KMS-11 (cell line): Measurements from ENCODE around the gene HAUS2.

Experiments
- H2AFZ ChIP-seq: fragments of 200-600 bp; sonication (generic); 2 replicates; pipeline ENCODE4 v1.6.1; 2016; ENCODE audit warnings: antibody characterized with exemption, mixed run types, low read depth
- H3K27ac ChIP-seq: fragments of 200-600 bp; sonication (generic); 2 replicates; pipeline ENCODE4 v1.6.1; 2016; ENCODE audit warnings: mild to moderate bottlenecking, mixed run types
- H3K27me3 ChIP-seq: fragments of 200-600 bp; sonication (generic); 2 replicates; pipeline ENCODE4 v1.6.1; 2017; ENCODE audit warnings: mild to moderate bottlenecking, low read depth, mixed run types, moderate library complexity; ENCODE audit not compliant: insufficient read depth
- H3K36me3 ChIP-seq: fragments of 200-600 bp; sonication (generic); 2 replicates; pipeline ENCODE4 v1.6.1; 2017; ENCODE audit warnings: mild to moderate bottlenecking, mixed run types; ENCODE audit not compliant: insufficient read depth
- H3K4me1 ChIP-seq: fragments of 200-600 bp; sonication (generic); 2 replicates; pipeline ENCODE4 v1.6.1; 2016; ENCODE audit warnings: mild to moderate bottlenecking, low read depth, mixed run types; ENCODE audit not compliant: poor library complexity, severe bottlenecking
- H3K4me2 ChIP-seq: fragments of 200-600 bp; sonication (generic); 2 replicates; pipeline ENCODE4 v1.7.0; 2016; ENCODE audit warnings: mild to moderate bottlenecking, mixed run types
- H3K4me3 ChIP-seq: fragments of 200-600 bp; sonication (generic); IDR thresholded peaks from 2 replicates; pipeline ENCODE4 v1.6.1; 2017; ENCODE audit warnings: low read depth, low read length, mixed read lengths; ENCODE audit not compliant: insufficient read depth
- H3K79me2 ChIP-seq: fragments of 200-600 bp; sonication (generic); 2 replicates; pipeline ENCODE4 v1.6.1; 2016; ENCODE audit warnings: low read depth, mixed run types; ENCODE audit not compliant: insufficient read depth
- H3K9ac ChIP-seq: fragments of 200-600 bp; sonication (generic); 2 replicates; pipeline ENCODE4 v1.6.1; 2016; ENCODE audit warnings: mild to moderate bottlenecking, mixed run types
- H4K20me1 ChIP-seq: fragments of 200-600 bp; sonication (generic); 2 replicates; pipeline ENCODE4 v1.6.1; 2016; ENCODE audit warnings: mild to moderate bottlenecking, mixed run types; ENCODE audit not compliant: insufficient read depth
- TF ChIP-seq, protein P1 (sequence below): fragments of 200-600 bp; sonication (generic); conservative IDR thresholded peaks from 2 replicates; pipeline ENCODE4 v1.6.1; 2017; ENCODE audit warnings: low read depth, mild to moderate bottlenecking, antibody characterized with exemption, low read length, moderate library complexity, mixed read lengths

The HAUS2 gene

DNA sequence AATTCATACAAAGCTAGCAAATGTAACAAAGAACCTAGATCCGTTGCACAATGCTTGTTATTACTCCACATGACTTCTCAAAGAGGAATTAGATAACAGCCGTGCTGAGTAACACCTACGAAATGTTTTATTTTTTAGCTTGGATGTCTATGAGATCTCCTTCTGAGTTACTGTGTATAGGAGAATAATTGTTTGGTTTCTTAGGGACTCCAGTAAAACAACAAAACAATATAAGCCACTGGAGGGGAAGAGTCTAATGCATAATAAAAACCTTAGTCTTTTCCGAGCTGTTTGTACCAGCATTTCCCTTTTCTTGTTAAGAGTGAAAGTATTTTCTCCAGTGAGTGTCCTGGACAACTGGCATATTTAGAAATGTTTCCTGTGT lies 37.6 kb upstream of the HAUS2 start:
- H2AFZ ChIP-seq, result no peak overlapping the region
- no peaks in the 10 kb centered on the region for H3K4me1 ChIP-seq
- TF ChIP-seq, protein P1, sequence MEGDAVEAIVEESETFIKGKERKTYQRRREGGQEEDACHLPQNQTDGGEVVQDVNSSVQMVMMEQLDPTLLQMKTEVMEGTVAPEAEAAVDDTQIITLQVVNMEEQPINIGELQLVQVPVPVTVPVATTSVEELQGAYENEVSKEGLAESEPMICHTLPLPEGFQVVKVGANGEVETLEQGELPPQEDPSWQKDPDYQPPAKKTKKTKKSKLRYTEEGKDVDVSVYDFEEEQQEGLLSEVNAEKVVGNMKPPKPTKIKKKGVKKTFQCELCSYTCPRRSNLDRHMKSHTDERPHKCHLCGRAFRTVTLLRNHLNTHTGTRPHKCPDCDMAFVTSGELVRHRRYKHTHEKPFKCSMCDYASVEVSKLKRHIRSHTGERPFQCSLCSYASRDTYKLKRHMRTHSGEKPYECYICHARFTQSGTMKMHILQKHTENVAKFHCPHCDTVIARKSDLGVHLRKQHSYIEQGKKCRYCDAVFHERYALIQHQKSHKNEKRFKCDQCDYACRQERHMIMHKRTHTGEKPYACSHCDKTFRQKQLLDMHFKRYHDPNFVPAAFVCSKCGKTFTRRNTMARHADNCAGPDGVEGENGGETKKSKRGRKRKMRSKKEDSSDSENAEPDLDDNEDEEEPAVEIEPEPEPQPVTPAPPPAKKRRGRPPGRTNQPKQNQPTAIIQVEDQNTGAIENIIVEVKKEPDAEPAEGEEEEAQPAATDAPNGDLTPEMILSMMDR, result no peak
- no peak overlapping the region for H3K9ac ChIP-seq
- H3K27ac ChIP-seq, result no peak overlapping the region
- H3K27me3 ChIP-seq, result no peaks in the 10 kb centered on the region
- no peaks in the 10 kb centered on the region for H3K79me2 ChIP-seq
- no peaks in the 10 kb centered on the region for H4K20me1 ChIP-seq
- H3K36me3 ChIP-seq, result no peaks in the 10 kb centered on the region; the same call in 1 of the 2 replicates
- H3K4me3 ChIP-seq, result no peak overlapping the region
- H3K4me2 ChIP-seq, result no peak overlapping the region

- H3K36me3 ChIP-seq, result no peaks in the 10 kb centered on the region
- H3K4me1 ChIP-seq, result no peaks in the 10 kb centered on the region
- no peak overlapping the region for H3K4me2 ChIP-seq
- no peaks in the 10 kb centered on the region for H3K27me3 ChIP-seq
- no peak overlapping the region for H2AFZ ChIP-seq
- TF ChIP-seq, protein P1, result no peak
- H4K20me1 ChIP-seq, result no peaks in the 10 kb centered on the region
- H3K79me2 ChIP-seq, result no peaks in the 10 kb centered on the region
- H3K9ac ChIP-seq, result no peak overlapping the region
- H3K4me3 ChIP-seq, result no peak overlapping the region
- H3K27ac ChIP-seq, result no peak overlapping the region
These were observed 25.3 kb upstream of the HAUS2 start for GRCh38 chr15:42523331-42523730.

- no peak overlapping the region for H3K9ac ChIP-seq
- no peak overlapping the region for H3K27ac ChIP-seq
- no peaks in the 10 kb centered on the region for H3K36me3 ChIP-seq
- no peaks in the 10 kb centered on the region for H4K20me1 ChIP-seq
- H3K27me3 ChIP-seq, result no peaks in the 10 kb centered on the region
- no peaks in the 10 kb centered on the region for H3K4me1 ChIP-seq
- H3K79me2 ChIP-seq, result no peaks in the 10 kb centered on the region
- no peak overlapping the region for H3K4me2 ChIP-seq
- no peak overlapping the region for H3K4me3 ChIP-seq
- TF ChIP-seq, protein P1, result no peak
- no peak overlapping the region for H2AFZ ChIP-seq
These were observed 19.7 kb upstream of the HAUS2 start for GRCh38 chr15:42528970-42529369.

- Histone ChIP-seq H3K27ac (no peak overlapping the region), H3K36me3 (no peaks in the 10 kb centered on the region)
These were observed 15.4 kb upstream of the HAUS2 start for GRCh38 chr15:42533246-42533645.

More at GRCh38 chr15:42533246-42533645, 15.4 kb upstream of the HAUS2 start:
- H3K4me2 ChIP-seq, result no peak overlapping the region
- H4K20me1 ChIP-seq, result no peaks in the 10 kb centered on the region
- no peak overlapping the region for H2AFZ ChIP-seq
- H3K9ac ChIP-seq, result no peak overlapping the region
- no peaks in the 10 kb centered on the region for H3K79me2 ChIP-seq
- H3K4me1 ChIP-seq, result no peaks in the 10 kb centered on the region
- H3K4me3 ChIP-seq, result no peak overlapping the region
- no peaks in the 10 kb centered on the region for H3K27me3 ChIP-seq
- TF ChIP-seq, protein P1, result no peak
